ENCODE data around the gene SPSB4. TPM values are rescaled to one million over a fixed set of nuclear protein-coding genes. Genes with fewer than 3 reads are reported as not detected.

Gene SPSB4
- total and polyA plus RNA-seq, 4 donors: 0.19 to 1.9 (median 0.87) TPM

- no peaks in the 10 kb centered on the region for H3K27me3 ChIP-seq (ENCODE audit: control insufficient read depth in 4 of 4, insufficient read depth in 4 of 4, low read length in 3 of 4)
- no peak for DNase-seq (ENCODE audit: low spot score)
- no peak overlapping the region for H3K9ac ChIP-seq (ENCODE audit: low read depth in 1 of 2, low read length in 2 of 2)
- H3K9me3 ChIP-seq (ENCODE audit: control insufficient read depth in 4 of 4, low read length in 3 of 4): peaks cover 0 to 4% (median 0%) of the 10 kb centered on the region in 4 donors
- no peaks in the 10 kb centered on the region for H3K36me3 ChIP-seq (ENCODE audit: control insufficient read depth in 4 of 4, insufficient read depth in 3 of 4, low read depth in 1 of 4, low read length in 3 of 4)
- no peak for TF ChIP-seq SP1 (IDR thresholded peaks at IDR 0.05)
- no peak for TF ChIP-seq FOXA2 (IDR thresholded peaks at IDR 0.05)
- TF ChIP-seq NR2F2 (IDR thresholded peaks at IDR 0.05): no peak
- no peak for TF ChIP-seq RAD21 (IDR thresholded peaks at IDR 0.05)
- TF ChIP-seq YY1 (IDR thresholded peaks at IDR 0.05): no peak
- no peak for TF ChIP-seq GABPA (IDR thresholded peaks at IDR 0.05 in 1 of 2, conservative IDR thresholded peaks at IDR 0.05 in 1 of 2)
- no peak for TF ChIP-seq HNF4G (IDR thresholded peaks at IDR 0.05)
- TF ChIP-seq, protein P1, sequence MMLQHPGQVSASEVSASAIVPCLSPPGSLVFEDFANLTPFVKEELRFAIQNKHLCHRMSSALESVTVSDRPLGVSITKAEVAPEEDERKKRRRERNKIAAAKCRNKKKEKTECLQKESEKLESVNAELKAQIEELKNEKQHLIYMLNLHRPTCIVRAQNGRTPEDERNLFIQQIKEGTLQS (IDR thresholded peaks at IDR 0.05): no peak
- TF ChIP-seq TAF1 (conservative IDR thresholded peaks at IDR 0.05): no peak
- TF ChIP-seq, protein P2, sequence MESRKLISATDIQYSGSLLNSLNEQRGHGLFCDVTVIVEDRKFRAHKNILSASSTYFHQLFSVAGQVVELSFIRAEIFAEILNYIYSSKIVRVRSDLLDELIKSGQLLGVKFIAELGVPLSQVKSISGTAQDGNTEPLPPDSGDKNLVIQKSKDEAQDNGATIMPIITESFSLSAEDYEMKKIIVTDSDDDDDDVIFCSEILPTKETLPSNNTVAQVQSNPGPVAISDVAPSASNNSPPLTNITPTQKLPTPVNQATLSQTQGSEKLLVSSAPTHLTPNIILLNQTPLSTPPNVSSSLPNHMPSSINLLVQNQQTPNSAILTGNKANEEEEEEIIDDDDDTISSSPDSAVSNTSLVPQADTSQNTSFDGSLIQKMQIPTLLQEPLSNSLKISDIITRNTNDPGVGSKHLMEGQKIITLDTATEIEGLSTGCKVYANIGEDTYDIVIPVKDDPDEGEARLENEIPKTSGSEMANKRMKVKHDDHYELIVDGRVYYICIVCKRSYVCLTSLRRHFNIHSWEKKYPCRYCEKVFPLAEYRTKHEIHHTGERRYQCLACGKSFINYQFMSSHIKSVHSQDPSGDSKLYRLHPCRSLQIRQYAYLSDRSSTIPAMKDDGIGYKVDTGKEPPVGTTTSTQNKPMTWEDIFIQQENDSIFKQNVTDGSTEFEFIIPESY (IDR thresholded peaks at IDR 0.05): no peak
- no peak for TF ChIP-seq CTCF (IDR thresholded peaks at IDR 0.05; ENCODE audit: low read depth, low read length, missing input control)
- TF ChIP-seq EGR1 (IDR thresholded peaks at IDR 0.05; ENCODE audit: low read depth in 2 of 2): no peak
- no peak for TF ChIP-seq JUND (IDR thresholded peaks at IDR 0.05)
- TF ChIP-seq FOXA1 (IDR thresholded peaks at IDR 0.05): no peak
- TF ChIP-seq REST (IDR thresholded peaks at IDR 0.05): no peak
- TF ChIP-seq, protein P3, sequence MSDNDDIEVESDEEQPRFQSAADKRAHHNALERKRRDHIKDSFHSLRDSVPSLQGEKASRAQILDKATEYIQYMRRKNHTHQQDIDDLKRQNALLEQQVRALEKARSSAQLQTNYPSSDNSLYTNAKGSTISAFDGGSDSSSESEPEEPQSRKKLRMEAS (IDR thresholded peaks at IDR 0.05): no peak
- TF ChIP-seq HNF4A (conservative IDR thresholded peaks at IDR 0.05): no peak
- no peak overlapping the region for H3K4me3 ChIP-seq (ENCODE audit: low read depth in 1 of 3, low read length in 3 of 3)
- no peaks in the 10 kb centered on the region for H3K4me1 ChIP-seq (ENCODE audit: control insufficient read depth in 4 of 4, insufficient read depth in 4 of 4, low read length in 3 of 4)
- 90% methylated on average over 3 of the region's 3 CpGs for WGBS
- H3K27ac ChIP-seq (ENCODE audit: low read depth in 1 of 2, low read length in 2 of 2): no peak overlapping the region
Measured at GRCh38 chr3:141100112-141100511, 49.0 kb downstream of the SPSB4 start.

Data from liver (tissue), 9 donors.